HG02885 (cell line): ENCODE measurements around the gene SMIM1.
"Not testable (repeated sequence)": the region's sequence is repeated elsewhere in the genome, so short reads cannot be mapped to it uniquely, and the experiment has no call there.

ENCODE experiments used
- ATAC-seq: cut with Tn5 transposase; IDR thresholded peaks from one replicate; pipeline ENCODE4 v1.9.1; 2021; ENCODE audit warnings: mild to moderate bottlenecking; ENCODE audit not compliant: unreplicated experiment, poor library complexity

The SMIM1 gene

DNA sequence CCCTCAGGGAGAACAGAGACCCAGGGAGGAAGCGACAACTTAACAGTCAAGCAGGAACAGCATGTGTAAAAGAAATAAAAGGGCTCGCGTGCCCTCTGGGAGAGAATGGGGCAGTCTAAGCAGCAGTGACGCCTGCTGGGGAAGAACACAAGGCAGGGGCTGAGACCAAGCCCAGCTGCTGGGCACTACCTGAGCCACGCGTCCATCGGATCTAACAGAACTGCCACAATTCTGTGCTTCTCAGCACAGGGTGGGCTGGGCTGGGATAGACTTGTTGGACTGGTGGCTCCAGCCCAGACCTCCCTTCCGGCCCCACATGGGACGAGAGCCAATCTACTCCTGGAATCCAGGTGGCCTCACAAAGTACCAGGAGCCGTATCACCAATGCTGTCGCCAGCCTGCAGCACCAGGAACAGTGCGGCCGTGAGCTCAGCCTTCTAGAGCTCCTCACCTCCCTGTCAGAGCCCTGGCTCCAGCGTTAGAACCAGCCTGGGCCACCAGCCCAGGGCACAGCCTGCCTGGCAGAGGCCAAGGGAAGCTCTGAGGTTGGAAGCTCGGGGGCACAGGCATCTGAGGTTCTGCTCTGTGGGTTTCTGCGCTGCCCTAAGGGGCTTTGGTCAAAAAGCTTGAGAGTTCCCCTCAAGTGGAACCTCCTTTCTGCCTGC lies 16.3 kb downstream of the SMIM1 start:
- ATAC-seq = no peak

DNA sequence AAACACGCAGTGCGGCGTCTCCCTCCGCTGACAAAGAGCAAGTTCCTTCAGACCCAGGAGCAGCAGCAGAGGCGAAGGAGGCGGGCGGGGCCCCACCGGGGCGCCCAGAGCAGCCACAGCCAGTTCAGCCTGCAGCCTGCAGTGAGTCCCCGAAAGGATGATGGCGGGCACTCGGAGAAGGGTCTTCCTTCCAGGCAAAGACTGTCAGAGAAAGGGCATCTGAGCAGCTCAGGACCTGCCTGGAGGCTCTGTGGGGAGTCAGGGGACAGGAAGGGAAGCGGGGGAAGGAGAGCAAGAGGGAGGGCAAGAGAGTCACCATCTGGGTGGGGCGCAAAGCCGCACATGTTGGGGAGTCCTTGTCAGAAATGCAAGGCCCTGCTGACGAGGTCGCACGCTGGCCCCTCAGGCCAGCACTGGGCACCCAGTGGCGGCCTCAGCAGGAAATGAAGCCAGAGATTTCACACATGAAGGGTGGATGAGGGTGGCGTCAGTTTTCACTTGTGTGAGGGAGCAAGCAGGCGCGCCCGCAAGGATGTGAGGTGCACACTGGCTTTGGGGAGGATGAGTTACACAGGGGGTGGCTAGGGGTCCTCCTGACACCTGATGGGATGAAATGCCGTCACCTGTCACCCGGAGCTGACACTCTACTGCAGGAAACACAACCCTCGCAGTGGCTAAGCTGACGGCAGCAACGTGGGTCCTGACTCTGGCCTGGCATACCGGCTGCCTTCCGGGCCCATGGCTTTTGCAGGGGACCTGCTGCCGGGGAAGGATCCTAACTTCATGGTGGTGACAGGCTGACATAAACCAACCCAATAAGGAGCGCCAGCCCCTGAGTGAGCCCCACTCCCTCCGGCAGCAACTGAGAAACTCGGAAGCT lies 17.1 kb downstream of the SMIM1 start:
- ATAC-seq = no peak

GRCh38 chr1:3790500-3790923 lies 18.0 kb downstream of the SMIM1 start:
- ATAC-seq = no peak

GRCh38 chr1:3790952-3791351 lies 18.4 kb downstream of the SMIM1 start:
- ATAC-seq = no peak

DNA sequence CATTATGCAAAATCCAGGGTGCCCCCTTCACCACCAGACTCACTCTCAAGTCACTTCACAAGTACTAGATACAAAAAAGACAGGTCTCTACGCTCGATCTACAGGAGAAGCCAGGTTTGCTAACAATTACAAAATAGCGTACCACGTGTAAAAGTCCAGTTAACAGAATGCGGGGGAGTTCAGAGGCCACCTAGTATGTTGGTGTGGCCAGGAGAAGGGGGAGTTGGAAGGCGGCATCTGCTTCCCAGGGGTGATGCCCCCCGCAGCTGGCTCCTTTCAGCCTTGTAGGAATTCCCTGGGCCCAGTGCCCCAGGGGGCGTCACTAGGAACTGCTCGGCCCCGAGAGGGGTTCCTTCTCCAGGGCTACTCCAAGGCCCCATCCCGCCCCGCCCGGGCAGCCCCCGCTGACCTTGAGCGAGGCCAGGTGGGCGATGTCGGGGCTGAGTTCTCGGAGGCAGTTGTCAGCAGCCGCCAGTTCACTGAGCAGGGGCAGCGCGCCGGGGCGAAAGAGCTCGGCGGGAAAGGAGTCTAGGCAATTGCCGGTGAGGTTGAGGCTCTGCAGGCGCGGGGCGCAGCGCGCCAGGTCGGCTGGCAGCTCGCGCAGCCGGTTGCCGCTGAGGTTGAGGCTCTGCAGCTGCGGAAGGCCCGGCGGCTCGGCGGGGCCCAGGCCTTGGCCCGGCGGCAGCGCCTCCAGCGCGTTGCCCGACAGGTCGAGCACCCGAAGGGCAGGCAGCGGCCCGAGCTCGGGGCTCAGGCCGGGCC lies 23.1 kb downstream of the SMIM1 start:
- peak; percentile 18 for ATAC-seq

DNA sequence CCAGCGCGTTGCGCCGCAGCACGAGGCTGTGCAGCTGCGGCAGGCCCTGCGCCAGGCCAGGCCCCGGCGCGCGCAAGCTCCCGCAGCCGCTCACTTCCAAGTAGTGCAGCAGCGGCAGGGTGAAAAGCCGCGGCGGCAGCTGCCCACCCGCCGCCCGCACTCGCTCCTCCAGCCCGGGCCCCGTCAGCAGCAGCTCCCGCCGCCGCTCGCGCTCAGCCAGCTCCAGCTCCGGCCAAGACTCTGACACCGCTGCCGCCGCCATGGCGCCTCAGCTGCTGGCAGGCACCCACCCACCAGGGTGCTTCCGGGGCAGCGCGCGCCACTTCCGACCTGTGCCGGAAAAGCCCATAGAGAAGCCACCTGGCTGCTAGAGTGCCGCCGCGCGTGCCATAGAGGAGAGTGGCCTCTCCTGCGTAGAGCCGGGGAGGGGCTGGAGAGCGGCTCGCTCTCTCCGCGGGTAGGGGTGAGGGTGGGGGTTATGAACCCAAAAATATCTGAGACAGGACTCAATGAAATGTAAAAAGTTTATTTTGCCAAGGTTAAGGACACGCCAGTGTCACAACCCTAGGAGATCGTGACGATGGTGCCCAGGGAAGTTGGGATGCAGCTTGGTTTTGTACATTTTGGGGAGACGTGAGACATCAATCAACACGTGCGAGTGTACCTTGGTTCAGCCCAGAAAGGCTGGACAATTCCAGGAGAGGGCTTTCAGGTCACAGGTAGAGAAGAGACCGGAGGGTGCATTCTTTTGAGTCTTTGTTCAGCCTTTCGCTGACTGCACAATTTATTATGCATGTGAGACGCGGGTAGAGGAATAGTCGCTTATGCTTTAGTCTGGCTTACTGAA lies 23.9 kb downstream of the SMIM1 start, which contains the start of gene LRRC47:
Gene LRRC47 (minus strand): TSS at position 284 of the 847 bp plus-strand sequence. CDS start 22 bp downstream, at position 262.
- peak; percentile 96 for ATAC-seq

- no peak for ATAC-seq
These were observed 27.6 kb downstream of the SMIM1 start for GRCh38 chr1:3799976-3800685.

DNA sequence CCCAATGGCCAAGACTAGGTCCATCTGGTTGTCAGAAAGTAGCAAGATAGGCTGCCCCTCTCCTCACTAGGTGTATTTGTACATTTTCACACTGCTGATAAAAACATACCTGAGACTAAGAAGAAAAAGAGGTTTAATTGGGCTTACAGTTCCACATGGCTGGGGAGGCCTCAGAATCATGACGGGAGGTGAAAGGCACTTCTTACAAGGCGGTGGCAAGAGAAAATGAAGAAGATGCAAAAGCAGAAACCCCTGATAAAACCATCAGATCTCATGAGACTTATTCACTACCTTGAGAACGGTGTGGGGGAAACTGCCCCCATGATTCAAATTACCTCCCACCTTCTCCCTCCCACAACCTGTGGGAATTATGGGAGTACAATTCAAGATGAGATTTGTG lies 28.2 kb downstream of the SMIM1 start:
- ATAC-seq = not testable (repeated sequence)

GRCh38 chr1:3803905-3804626 lies 31.5 kb downstream of the SMIM1 start:
- ATAC-seq = no peak

DNA sequence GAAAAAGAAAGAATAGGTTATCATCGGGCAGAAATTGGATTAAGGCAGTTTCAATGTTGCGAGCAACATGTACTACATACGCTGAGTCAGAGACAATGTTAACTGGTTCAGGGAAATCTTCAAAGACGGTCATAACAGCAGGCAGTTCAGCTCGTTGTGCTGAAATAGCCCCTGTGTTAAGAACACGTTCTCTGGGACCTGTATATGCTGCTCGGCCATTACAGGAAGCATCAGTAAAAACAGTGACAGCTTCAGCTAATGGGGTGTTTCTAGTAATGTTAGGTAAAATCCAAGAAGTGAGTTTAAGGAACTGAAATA lies 32.0 kb downstream of the SMIM1 start:
- ATAC-seq = not testable (repeated sequence)

GRCh38 chr1:3805038-3805437 lies 32.5 kb downstream of the SMIM1 start:
- ATAC-seq = no peak

GRCh38 chr1:3807769-3808168 lies 35.2 kb downstream of the SMIM1 start:
- no peak for ATAC-seq

DNA sequence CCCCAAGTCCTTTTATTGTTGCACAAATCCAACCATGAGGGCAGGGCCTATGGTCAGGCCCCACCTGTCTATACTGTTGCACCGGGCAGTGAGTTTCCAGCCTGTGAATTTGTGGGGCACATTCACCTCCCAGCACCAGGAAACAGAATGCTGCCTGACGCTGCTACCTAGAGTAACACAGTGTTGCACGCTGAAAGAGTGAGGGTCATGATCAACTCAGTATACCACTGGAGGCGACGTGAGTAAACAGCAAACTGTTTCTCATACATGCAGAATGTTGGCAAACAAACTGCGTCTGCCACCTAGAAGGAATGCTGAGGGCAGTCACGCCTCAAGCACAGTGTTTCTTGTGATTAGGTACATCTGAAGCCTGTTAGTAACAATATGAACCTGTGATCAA lies 37.1 kb downstream of the SMIM1 start:
- ATAC-seq = no peak

- ATAC-seq = not testable (repeated sequence)
These were observed 37.7 kb downstream of the SMIM1 start for GRCh38 chr1:3810149-3810761.

GRCh38 chr1:3811595-3811911 lies 39.0 kb downstream of the SMIM1 start:
- ATAC-seq = no peak

DNA sequence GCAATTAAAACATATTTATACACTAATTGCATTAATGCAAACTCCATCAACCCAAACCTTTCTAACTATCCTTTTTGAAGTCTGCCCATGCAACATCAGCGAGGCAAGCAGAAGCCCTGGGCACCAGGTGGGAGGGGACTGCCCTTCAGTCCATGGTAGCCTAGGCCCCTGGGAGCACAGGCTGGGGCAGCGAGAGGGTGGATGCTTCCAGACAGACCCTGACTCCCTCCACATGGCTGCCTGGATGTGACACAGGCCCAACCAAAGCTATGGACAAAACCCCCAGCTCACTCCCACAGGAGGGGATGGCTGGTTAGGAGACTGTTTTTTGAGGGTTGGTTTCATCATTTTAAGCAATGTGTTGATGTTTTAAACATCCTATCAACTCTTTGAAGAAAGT lies 41.5 kb downstream of the SMIM1 start:
- ATAC-seq = no peak

DNA sequence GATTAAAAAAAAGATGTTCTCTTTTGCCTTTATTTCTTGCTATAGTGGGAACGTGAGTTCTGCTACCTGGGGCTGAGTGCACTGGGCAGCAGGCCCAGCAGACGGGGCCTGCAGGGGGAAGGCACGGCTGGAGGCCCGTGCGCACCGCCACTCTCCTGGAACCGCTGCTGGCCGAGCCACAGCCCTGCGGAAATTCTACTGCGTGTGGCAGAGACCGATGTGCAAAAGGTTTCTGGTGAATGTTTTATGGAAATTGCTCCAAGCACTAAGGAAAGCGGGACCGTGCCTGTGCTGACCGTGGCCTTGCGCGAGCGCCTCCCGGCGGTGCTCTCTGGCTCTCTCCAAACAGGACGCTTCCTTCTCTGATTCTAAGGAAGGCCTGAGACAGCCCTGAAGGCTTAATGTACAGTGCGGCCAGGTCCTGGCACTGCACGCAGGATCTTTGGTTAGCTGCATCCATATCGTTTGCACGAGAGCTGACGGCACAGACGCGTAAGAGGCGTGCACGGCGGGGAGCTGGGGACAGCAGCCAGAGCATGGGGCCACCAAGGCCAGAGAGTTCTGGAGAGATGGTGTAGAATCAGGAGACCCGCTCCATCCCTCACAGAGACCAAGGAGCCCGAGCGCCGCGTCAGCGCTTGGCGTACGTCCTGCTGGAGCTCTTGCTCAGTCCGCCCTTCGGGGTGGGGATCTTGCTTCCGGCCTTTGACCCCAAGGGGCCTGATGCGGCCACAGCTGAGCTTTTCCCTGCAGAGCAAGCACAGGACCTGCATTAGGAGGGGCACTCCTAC lies 42.4 kb downstream of the SMIM1 start:
- no peak for ATAC-seq
